BJ (cell line): ENCODE results near the gene SHMT1. TPM values are rescaled to one million over a fixed set of nuclear protein-coding genes. Genes with fewer than 3 reads are reported as not detected.
"Not testable (repeated sequence)": the region's sequence is repeated elsewhere in the genome, so short reads cannot be mapped to it uniquely, and the experiment has no call there.

Source experiments
- CTCF ChIA-PET: fragments of 350-600 bp; formaldehyde crosslinking; extraction: SDS; loops from one replicate; lab custom pipeline; 2021; ENCODE audit warnings: antibody characterized with exemption, inconsistent platforms; lab: Yijun Ruan, JAX
- POLR2A ChIA-PET: fragments of 300-600 bp; sonication (Branson Sonifier 250); formaldehyde crosslinking; extraction: SDS; loops from one replicate; lab custom pipeline; 2021; ENCODE audit warnings: antibody characterized with exemption; lab: Charles Lee
- DNase-seq: peaks from one replicate; pipeline ENCODE4 v3.0.0-alpha.2; 2011; ENCODE audit warnings: low read depth
- H3K27me3 ChIP-seq: 2 replicates; pipeline ENCODE4 v1.6.0; 2011; ENCODE audit warnings: low read length; ENCODE audit not compliant: control insufficient read depth, insufficient read depth
- H3K36me3 ChIP-seq: 2 replicates; pipeline ENCODE4 v1.5.1; 2011; ENCODE audit warnings: low read length; ENCODE audit not compliant: control insufficient read depth, insufficient read depth
- H3K4me3 ChIP-seq: 2 replicates; pipeline ENCODE4 v1.5.1; 2011; ENCODE audit warnings: low read depth, mild to moderate bottlenecking, control low read depth, low read length
- CTCF ChIP-seq: IDR thresholded peaks from 2 replicates; pipeline ENCODE4 v1.5.1; 2011; ENCODE audit warnings: low read depth, mild to moderate bottlenecking, control low read depth, inconsistent platforms, low read length, moderate library complexity; ENCODE audit not compliant: insufficient read depth
- polyA plus RNA-seq: library from polyadenylated mRNA; depleted of rRNA; stranded (reverse); fragments of >200 nt; gene quantifications from 2 replicates; pipeline ENCODE4 v1.2.3, GENCODE V29; 2011

The SHMT1 gene
- polyA plus RNA-seq, 1 experiment = 5.9 TPM

- CTCF ChIA-PET = no interaction called here
- H3K27me3 ChIP-seq = no peaks in the 10 kb centered on the region
- POLR2A ChIA-PET = no interaction called here
- peak overlapping the region; percentile 93 for H3K4me3 ChIP-seq
- no peak for TF ChIP-seq CTCF
- peaks cover 10% of the 10 kb centered on the region for H3K36me3 ChIP-seq
- no peak for DNase-seq
Measured at GRCh38 chr17:18315562-18315922, 47.8 kb downstream of the SHMT1 start.

GRCh38 chr17:18314731-18315561 is 48.4 kb downstream of the SHMT1 start, which contains the start of the genes SMCR8 and TOP3A:
Gene SMCR8, plus strand, starts transcription at chr17:18315293. Its CDS starts 497 bp downstream, at chr17:18315790.
Gene TOP3A, minus strand, starts transcription at chr17:18314994. Its CDS starts 216 bp downstream, at chr17:18314778.
- peak; percentile 97 for DNase-seq
- no peak for TF ChIP-seq CTCF
- Histone ChIP-seq H3K27me3 (no peaks in the 10 kb centered on the region), H3K36me3 (peaks cover 10% of the 10 kb centered on the region), H3K4me3 (peak within 1 kb of the TSS; percentile 93)
- ChIA-PET POLR2A (no interaction called here), CTCF (interaction anchor here (1.0 to 1.2 kb wide), 2 partner anchors 12 to 14 kb away, joined by 3 to 4 read pairs; no protein-coding TSS in a partner anchor)

- POLR2A ChIA-PET = no interaction called here
- H3K36me3 ChIP-seq = peaks cover 10% of the 10 kb centered on the region
- DNase-seq = no peak
- peak overlapping the region; percentile 93 for H3K4me3 ChIP-seq
- no peaks in the 10 kb centered on the region for H3K27me3 ChIP-seq
- TF ChIP-seq CTCF = no peak
- CTCF ChIA-PET = interaction anchor here (1.0 to 1.2 kb wide), 2 partner anchors 13 to 14 kb away, joined by 3 to 4 read pairs; no protein-coding TSS in a partner anchor
Measured at GRCh38 chr17:18314059-18314730, 49.2 kb downstream of the SHMT1 start.

- peaks cover 13% of the 10 kb centered on the region for H3K36me3 ChIP-seq
- ChIA-PET CTCF (no interaction called here), POLR2A (no interaction called here)
Measured at GRCh38 chr17:18309202-18309601, 54.1 kb downstream of the SHMT1 start.

GRCh38 chr17:18303206-18303605 is 60.1 kb downstream of the SHMT1 start:
- DNase-seq, H3K27me3 ChIP-seq, POLR2A ChIA-PET, H3K4me3 ChIP-seq, CTCF ChIA-PET: not testable (repeated sequence)
- peaks cover 27% of the 10 kb centered on the region for H3K36me3 ChIP-seq

More at GRCh38 chr17:18309202-18309601, 54.1 kb downstream of the SHMT1 start:
- no peaks in the 10 kb centered on the region for H3K27me3 ChIP-seq
- DNase-seq = no peak
- no peak overlapping the region for H3K4me3 ChIP-seq
- TF ChIP-seq CTCF = no peak
